EL (cell line): Measurements from ENCODE around the gene RREB1.

Source experiments
- DNase-seq: peaks from one replicate; pipeline ENCODE4 v3.0.0-alpha.2; 2016

The RREB1 gene

DNA sequence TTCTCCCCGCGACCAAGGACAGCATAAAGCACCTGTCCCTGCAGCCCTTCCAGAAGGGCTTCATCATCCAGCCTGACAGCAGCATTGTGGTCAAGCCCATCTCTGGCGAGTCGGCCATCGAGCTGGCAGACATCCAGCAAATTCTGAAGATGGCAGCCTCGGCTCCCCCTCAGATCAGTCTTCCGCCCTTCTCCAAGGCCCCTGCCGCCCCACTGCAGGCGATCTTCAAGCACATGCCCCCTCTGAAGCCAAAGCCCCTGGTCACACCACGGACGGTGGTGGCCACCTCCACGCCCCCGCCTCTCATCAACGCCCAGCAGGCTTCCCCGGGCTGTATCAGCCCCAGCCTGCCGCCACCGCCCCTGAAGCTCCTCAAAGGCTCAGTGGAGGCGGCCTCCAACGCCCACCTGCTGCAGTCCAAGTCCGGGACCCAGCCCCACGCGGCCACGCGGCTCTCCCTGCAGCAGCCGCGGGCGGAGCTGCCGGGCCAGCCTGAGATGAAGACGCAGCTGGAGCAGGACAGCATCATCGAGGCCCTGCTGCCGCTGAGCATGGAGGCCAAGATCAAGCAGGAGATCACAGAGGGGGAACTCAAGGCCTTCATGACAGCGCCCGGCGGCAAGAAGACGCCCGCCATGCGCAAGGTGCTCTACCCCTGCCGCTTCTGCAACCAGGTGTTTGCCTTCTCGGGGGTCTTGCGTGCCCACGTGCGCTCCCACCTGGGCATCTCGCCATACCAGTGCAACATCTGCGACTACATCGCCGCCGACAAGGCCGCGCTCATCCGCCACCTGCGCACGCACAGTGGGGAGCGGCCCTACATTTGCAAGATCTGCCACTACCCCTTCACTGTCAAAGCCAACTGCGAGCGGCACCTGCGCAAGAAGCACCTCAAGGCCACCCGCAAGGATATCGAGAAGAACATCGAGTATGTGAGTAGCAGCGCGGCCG is 121.9 kb downstream of the RREB1 start:
- no peak for DNase-seq

GRCh38 chr6:7230327-7230691 is 122.5 kb downstream of the RREB1 start:
- DNase-seq: no peak

DNA sequence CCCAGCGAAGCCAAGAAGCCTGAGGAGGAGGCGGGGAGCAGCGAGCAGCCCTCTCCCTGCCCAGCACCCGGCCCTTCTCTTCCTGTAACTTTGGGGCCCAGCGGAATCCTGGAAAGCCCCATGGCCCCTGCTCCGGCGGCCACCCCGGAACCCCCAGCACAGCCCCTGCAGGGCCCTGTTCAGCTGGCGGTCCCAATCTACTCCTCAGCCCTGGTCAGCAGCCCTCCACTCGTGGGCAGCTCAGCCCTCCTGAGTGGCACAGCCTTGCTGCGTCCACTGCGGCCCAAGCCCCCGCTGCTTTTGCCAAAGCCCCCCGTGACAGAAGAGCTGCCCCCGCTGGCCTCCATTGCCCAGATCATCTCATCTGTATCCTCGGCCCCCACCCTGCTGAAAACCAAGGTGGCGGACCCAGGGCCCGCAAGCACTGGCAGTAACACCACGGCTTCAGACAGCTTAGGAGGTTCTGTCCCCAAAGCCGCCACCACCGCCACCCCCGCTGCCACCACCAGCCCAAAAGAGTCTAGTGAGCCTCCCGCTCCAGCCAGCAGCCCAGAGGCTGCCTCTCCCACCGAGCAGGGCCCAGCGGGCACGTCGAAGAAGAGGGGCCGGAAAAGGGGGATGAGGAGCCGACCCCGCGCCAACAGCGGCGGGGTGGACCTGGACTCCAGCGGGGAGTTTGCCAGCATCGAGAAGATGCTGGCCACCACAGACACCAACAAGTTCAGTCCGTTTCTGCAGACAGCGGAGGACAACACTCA is 123.4 kb downstream of the RREB1 start:
- DNase-seq: no peak

GRCh38 chr6:7232351-7232750 is 124.6 kb downstream of the RREB1 start:
- no peak for DNase-seq

- DNase-seq: no peak
Measured at GRCh38 chr6:7234547-7234946, 126.8 kb downstream of the RREB1 start.

DNA sequence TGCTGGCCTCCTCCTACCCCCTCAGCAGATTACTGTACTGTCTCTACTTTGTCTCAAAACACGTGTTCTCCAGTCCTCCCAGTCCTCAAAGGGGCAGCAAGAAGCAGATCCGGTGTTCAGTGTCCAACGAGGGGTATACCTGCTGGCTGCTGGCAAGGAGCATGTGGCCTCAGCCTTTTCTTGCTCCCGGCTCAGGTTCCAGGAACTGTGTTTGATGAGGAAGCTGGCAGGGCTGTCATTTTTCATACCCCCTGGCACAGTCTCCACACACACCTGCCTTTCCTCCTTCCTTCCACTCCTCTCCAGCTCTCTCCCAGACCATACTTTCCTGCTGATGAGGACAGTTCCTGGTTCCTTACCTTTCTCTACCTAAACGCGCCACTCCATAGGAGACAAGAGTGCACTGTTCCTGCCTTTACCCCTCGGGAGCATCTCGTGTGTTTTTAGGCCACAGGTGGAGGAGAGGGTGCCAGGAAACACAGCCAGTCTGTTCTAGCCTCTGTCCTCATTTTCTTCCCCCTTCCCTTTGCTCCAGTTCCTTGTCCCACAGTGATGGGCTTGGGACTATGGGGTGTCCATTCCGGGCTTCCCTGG is 128.0 kb downstream of the RREB1 start:
- no peak for DNase-seq

DNA sequence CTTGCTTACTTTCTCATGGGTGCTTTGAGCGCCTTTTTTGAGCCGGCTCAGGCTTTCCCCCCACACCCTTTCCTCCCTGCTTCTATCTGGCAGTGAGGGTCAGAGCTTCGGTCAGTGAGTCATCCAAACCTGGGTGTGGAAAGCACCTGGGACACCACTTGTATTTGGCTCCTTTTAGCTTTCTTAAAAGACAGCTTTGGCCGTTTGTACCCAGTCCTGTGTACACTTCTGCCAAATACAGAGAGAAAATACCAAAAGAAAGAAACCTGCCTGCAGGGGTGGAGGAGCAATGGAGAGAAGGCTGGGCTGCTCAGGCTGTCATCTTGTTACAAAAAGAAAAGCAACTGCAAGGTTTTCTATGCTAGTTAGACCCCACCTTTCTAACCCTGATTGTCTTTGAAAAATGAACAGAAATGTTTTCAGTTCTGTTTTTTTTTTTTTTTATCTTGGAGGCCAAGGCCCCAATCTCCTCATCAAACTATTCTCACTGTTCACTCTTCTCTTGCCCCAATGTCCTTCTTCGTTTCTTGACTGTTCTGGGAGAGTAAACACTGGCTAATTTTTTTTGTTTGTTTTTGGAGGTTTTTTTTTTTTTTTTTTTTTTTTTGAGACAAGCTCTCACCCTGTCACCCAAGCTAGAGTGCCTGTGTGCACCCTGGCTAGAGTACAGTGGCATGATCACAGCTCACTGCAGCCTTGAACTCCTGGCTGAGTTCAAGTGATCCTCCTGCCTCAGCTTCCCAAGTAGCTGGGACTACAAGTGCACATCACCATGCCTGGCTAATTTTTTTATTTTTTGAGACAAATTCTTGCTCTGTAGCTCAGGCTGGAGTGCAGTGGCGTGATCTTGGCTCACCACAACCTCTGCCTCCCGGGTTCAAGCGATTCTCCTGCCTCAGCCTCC is 128.8 kb downstream of the RREB1 start:
- no peak for DNase-seq

- DNase-seq: no peak
Measured at GRCh38 chr6:7237653-7238188, 130.0 kb downstream of the RREB1 start.

DNA sequence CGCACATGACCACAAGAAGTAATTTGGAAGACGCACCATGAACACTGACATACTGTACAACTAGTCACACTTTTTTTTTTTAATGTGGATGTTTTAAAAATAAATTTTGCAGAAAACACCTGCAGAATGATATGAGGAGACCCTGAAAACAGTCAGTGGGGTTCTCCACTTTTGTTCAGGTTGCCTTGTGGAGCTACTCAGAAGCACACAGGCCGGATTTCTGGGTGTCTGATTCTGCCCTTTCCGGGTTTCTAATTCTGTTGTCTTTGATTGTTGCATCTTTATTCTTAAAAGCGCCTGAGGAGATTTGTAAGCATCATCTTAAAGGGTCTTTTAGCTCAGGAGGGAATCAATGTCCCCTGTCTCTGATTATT is 130.8 kb downstream of the RREB1 start:
- DNase-seq: no peak

DNA sequence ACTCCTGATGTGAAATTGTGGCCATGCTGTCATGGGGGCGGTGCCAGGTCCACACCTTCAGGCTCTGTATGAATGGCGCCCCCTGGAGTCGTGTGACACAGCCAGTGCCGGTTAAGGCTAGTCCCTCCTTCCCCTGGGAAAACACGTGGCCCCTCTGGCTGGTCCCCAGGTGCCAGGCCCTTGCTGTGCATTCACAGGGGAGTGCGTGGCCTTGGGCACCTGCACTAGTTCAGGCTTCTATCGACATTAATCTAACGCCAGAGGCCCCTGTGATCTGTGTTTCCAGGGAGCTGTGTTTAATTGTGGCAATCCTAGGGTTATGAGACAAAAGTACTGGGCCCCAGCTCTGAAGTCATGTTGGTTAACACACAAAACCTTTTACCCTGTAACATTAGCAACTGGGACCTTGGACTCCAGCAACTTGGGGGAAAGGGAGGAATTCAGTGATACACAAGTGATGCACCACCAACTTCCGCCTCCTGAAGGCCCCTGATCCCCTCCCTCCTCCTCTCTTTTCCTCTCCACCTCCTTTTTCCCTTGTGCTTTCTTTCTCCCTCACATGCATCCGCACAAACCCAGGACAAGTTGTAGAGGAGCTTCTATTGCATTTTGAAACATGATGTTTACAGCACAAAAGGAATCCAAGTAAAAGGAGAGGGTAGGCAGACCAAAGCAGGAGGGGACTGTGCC is 131.3 kb downstream of the RREB1 start:
- DNase-seq: peak; percentile 76

DNA sequence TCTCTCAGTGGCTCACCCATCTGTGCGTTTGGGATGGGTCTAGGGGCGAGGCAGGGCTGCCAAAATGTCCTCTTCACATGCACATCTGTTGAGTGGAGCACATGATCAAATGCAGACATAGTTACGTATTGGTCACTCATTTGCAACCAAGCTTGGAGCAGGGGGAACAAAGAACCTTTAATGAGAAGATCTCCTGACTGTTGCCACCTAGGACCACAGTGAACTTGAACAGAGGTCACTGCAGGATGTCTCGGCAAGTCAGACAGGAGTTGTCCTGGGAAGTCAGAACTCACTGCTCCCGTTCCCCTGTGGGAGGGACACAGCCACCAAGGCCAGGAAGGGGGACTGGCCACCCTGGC is 131.8 kb downstream of the RREB1 start:
- DNase-seq: no peak

DNA sequence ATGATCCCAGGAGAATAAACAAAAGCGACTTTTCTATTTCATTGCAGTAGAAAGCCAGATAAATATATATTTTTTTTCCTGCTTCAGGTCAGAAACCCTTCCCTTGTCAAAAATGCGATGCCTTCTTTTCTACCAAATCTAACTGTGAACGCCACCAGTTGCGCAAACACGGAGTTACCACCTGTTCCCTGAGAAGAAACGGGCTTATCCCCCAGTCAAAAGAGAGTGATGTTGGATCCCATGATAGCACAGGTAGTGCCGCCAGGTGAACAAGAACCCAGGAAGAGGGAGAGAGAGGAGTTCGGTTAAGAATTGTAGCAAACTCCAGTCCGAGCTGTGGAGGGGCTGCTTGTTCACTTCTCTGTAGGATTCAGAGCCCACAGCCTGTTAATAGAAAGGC is 132.6 kb downstream of the RREB1 start:
- DNase-seq: no peak

DNA sequence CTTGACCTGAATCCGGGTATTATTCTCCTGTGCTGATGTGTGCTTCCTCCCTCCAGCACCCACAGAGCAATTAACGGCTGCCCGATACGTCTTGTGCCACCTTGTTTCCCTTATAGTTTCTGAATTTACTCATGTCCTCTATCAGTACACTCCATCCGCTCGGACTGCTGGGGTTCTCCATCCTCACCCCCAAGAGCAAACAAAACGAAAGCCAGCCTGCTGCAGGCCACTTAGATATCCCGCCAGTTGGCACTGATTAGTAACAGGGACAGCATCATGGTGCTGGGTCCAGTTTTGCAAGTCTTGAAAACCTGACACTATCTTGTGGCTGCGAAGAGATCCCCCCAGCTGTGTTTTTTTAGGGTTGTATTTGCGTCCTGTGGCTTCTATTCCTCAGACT is 133.4 kb downstream of the RREB1 start:
- no peak for DNase-seq

DNA sequence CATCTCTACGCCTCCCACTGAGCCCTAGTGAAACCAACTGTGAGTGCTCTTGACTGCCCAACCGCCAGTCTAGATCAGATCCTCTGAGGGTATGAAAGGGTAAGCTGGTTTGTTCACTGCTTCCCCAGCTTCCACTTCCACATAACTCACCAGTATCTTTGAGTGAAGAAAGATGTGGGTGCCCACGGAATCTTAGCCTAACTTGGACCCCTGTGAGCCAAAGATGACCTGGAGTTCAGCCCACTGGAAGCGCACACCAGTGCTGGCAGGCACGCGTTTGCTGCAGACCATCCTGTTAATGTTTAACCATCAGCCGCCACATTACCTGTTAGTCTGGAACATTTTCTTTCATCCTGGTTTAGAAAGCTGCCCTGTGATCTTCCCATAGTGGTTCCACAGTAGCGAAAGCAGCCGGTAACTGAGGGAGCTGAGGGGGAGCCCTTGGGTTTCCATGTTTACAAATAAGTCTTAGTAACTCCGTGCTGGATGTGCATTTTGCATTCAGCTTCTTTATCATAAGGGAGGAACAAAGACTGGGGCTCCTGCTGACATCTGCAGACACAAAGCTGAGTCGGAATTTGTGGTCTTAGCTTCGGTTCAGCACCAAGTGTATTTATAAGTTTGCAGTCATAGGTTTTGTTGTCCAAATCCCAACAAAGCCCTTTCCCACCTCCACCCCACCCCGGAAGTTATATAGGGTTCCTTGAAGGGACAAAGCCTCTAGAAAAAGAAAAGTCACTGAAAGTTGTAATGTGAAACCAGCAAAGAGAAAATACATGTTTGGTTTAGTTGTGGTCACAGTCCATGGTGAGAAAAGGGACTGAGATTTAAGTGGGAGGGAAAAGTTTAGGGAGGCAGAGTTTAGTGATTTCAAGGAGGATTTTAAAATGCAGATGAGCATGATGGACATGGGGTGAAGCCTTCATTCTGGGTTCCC is 134.2 kb downstream of the RREB1 start:
- no peak for DNase-seq

- DNase-seq: no peak
Measured at GRCh38 chr6:7242835-7243178, 135.0 kb downstream of the RREB1 start.

DNA sequence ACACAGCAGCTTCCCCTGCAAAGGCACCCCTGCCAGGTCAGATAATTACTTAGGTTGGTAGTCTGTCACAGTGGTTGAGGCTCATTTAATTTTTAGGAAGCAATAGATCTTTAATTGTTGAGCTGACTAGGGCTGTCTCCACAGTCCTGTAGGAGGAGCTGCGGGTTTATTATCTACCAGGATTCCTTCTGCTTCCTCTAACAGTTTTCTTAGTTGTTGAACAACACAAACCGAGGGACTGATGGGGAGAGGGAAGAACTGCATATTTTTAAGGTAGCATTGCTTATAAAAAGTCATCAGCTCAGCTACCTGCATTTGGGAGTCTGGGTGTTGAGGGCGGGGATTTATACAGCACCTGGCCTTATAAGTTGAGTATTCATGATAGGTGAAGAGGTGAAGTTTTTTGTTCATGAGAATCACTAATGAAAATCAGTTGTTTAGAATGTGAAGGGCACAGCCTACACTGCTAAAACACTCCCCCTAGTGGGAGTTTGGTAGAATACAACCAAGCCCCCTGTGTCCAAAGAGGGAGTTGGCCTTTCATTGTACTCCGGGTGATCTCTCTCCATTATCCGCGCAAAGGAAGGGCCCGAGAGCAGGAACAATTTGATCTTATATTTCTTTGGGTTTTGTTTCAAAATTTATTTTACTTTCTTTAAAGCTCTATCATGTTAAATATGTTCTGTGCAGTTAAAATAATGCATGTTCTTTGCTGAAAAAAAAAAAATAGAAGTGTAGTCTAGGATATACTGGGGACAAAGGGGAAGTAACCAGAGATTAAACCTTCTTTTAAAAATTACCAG is 135.6 kb downstream of the RREB1 start:
- peak; percentile 67 for DNase-seq

DNA sequence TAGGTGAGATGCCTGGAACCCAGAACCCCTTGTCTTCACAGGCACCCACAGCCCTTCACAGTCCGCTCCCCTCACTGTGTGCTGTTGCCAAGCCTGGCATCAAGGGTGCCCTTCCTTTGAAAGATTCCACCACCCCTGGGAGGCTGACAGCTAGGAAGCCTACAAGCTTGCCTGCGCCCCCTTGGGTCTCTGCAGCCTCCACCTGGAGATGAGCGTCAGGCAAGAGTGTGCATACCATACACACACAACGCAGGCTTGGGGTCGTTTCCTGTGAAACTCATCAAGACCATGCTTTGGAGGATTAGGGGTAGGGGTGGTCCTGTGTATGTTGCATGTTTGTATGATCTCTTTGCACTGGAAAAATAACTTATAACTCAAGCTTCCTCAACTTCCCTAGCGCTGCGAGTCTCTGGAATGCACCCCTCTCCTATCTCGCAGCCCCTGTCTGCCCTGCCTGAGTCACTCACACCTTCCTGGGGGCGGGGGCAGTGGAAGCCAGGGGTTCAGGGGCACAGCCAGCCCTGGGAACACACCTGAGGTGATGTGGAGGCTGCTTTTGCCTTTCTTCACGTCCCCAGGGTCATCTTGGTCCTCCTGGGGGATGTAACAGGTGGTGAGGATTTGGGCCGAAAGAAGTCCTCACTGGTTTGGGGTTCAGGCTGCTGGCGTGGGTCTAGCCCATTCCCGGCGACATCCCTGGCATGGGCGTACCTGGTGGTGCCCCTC is 138.1 kb downstream of the RREB1 start:
- no peak for DNase-seq

DNA sequence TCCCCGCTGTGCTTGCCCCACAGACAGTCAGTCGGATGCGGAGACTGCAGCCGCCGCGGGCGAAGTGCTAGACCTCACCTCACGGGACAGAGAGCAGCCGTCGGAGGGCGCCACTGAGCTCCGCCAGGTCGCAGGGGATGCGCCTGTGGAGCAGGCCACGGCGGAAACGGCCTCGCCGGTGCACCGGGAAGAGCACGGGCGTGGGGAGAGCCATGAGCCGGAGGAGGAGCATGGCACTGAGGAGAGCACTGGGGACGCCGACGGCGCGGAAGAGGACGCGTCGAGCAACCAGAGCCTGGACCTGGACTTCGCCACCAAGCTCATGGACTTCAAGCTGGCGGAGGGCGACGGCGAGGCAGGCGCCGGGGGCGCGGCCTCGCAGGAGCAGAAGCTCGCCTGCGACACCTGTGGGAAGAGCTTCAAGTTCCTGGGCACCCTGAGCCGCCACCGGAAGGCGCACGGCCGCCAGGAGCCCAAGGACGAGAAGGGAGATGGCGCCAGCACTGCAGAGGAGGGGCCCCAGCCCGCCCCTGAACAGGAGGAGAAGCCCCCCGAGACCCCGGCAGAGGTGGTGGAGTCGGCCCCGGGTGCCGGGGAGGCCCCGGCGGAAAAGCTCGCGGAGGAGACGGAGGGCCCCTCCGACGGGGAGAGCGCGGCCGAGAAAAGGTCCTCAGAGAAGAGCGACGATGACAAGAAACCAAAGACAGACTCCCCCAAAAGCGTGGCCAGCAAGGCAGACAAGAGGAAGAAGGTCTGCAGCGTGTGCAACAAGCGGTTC is 138.8 kb downstream of the RREB1 start:
- DNase-seq: no peak

- no peak for DNase-seq
Measured at GRCh38 chr6:7247179-7247456, 139.4 kb downstream of the RREB1 start.
